SK-N-SH treated with all-trans-retinoic acid at 6 μM for 48 hours (cell line): ENCODE data around the gene CD46.
"Not testable (repeated sequence)": the region's sequence is repeated elsewhere in the genome, so short reads cannot be mapped to it uniquely, and the experiment has no call there.

Experiments
- ATAC-seq: fragments of 200-7000 bp; cut with Tn5 transposase; 3 replicates; pipeline ENCODE4 v1.9.1; 2020; ENCODE audit warnings: mild to moderate bottlenecking, moderate library complexity
- ARNTL ChIP-seq: fragments of 450-650 bp; formaldehyde crosslinking; IDR thresholded peaks from 2 replicates; pipeline ENCODE4 v1.5.0; 2020; ENCODE audit warnings: low read depth, mild to moderate bottlenecking, moderate library complexity, borderline replicate concordance
- CREB5 ChIP-seq: fragments of 250-450 bp; sonication (Bioruptor Pico); IDR thresholded peaks from 2 replicates; pipeline ENCODE4 v1.5.1; 2020; ENCODE audit warnings: low read depth, mild to moderate bottlenecking, moderate library complexity
- CSRNP3 ChIP-seq: fragments of 250-450 bp; sonication (Bioruptor Pico); IDR thresholded peaks from 2 replicates; pipeline ENCODE4 v1.5.1; 2021; ENCODE audit warnings: mild to moderate bottlenecking, moderate library complexity
- ESRRG ChIP-seq: fragments of 250-450 bp; sonication (Bioruptor Pico); IDR thresholded peaks from 2 replicates; pipeline ENCODE4 v1.6.1; 2021; ENCODE audit warnings: mild to moderate bottlenecking
- GLIS3 ChIP-seq: fragments of 250-450 bp; sonication (Bioruptor Pico); IDR thresholded peaks from 2 replicates; pipeline ENCODE4 v1.5.0; 2020; ENCODE audit warnings: mild to moderate bottlenecking, moderate library complexity
- RARB ChIP-seq: fragments of 250-450 bp; sonication (Bioruptor Pico); IDR thresholded peaks from 2 replicates; pipeline ENCODE4 v1.8.0; 2021; ENCODE audit warnings: mild to moderate bottlenecking, moderate library complexity
- SNAI2 ChIP-seq: fragments of 250-450 bp; sonication (Bioruptor Pico); IDR thresholded peaks from 2 replicates; pipeline ENCODE4 v1.5.0; 2020; ENCODE audit warnings: mild to moderate bottlenecking, moderate library complexity
- TCF4 ChIP-seq: fragments of 250-450 bp; sonication (Bioruptor Pico); IDR thresholded peaks from 2 replicates; pipeline ENCODE4 v1.8.0; 2021; ENCODE audit warnings: mild to moderate bottlenecking, moderate library complexity, borderline replicate concordance
- ZC3H10 ChIP-seq: fragments of 250-450 bp; sonication (Bioruptor Pico); IDR thresholded peaks from 2 replicates; pipeline ENCODE4 v1.5.1; 2021; ENCODE audit warnings: mild to moderate bottlenecking, moderate library complexity
- ZFP3 ChIP-seq: fragments of 250-450 bp; sonication (Bioruptor Pico); IDR thresholded peaks from 2 replicates; pipeline ENCODE4 v1.5.0; 2020; ENCODE audit warnings: mild to moderate bottlenecking, moderate library complexity
- ZFP30 ChIP-seq: fragments of 450-650 bp; formaldehyde crosslinking; IDR thresholded peaks from 2 replicates; pipeline ENCODE4 v1.5.0; 2022; ENCODE audit warnings: mild to moderate bottlenecking, moderate library complexity
- ZNF565 ChIP-seq: fragments of 450-650 bp; formaldehyde crosslinking; conservative IDR thresholded peaks from 2 replicates; pipeline ENCODE4 v1.5.0; 2020; ENCODE audit warnings: low read depth, mild to moderate bottlenecking, moderate library complexity
- ZNF70 ChIP-seq: fragments of 450-650 bp; formaldehyde crosslinking; IDR thresholded peaks from 2 replicates; pipeline ENCODE4 v1.5.0; 2020; ENCODE audit warnings: mild to moderate bottlenecking, moderate library complexity
- TF ChIP-seq, protein P1 (sequence below): fragments of 250-450 bp; sonication (Bioruptor Pico); IDR thresholded peaks from 2 replicates; pipeline ENCODE4 v1.8.0; 2021; ENCODE audit warnings: low read depth, mild to moderate bottlenecking, moderate library complexity, borderline replicate concordance
- TF ChIP-seq, protein P2 (sequence below): fragments of 250-450 bp; sonication (Bioruptor Pico); IDR thresholded peaks from 2 replicates; pipeline ENCODE4 v1.5.0; 2020; ENCODE audit warnings: mild to moderate bottlenecking, moderate library complexity

CD46 gene

DNA sequence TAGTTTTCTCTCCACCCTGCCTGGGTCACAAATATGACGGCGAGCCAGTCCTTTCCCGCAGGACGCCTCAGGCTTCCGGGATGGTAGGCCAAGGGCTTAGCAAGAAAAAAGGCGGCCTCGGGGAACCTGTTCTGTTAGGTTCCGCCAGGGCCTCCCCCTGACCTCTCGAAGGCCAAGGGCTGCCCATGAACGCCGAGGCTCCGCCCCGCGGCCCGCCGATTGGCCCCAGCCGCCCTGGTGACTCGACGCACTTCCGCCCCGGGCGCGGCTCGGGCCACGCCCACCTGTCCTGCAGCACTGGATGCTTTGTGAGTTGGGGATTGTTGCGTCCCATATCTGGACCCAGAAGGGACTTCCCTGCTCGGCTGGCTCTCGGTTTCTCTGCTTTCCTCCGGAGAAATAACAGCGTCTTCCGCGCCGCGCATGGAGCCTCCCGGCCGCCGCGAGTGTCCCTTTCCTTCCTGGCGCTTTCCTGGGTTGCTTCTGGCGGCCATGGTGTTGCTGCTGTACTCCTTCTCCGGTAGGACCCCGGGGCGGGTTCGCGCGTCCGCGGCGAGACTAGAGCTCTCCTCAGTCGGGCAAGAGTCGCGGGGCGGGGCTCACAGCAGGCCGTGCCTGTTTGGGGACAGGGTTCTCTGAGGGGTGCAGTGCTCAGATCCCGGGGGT, at the start of gene CD46:
Gene CD46 (plus strand): TSS at position 265 of the 666 bp plus-strand sequence. CDS start 159 bp downstream, at position 424.
- peak; percentile 99 for ATAC-seq
- TF ChIP-seq GLIS3, result no peak
- TF ChIP-seq ZFP30 (CRISPR knock-in tag), result no peak
- TF ChIP-seq, protein P1, sequence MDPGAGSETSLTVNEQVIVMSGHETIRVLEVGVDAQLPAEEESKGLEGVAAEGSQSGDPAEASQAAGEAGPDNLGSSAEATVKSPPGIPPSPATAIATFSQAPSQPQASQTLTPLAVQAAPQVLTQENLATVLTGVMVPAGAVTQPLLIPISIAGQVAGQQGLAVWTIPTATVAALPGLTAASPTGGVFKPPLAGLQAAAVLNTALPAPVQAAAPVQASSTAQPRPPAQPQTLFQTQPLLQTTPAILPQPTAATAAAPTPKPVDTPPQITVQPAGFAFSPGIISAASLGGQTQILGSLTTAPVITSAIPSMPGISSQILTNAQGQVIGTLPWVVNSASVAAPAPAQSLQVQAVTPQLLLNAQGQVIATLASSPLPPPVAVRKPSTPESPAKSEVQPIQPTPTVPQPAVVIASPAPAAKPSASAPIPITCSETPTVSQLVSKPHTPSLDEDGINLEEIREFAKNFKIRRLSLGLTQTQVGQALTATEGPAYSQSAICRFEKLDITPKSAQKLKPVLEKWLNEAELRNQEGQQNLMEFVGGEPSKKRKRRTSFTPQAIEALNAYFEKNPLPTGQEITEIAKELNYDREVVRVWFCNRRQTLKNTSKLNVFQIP (CRISPR knock-in tag), result peak; percentile 6; the same call in 1 of the 2 replicates

GRCh38 chr1:207702317-207702716, 49.5 kb upstream of the CD46 start:
- ATAC-seq, result no peak
- TF ChIP-seq GLIS3 (no peak), ZFP3 (CRISPR knock-in tag) (no peak), CSRNP3 (no peak), RARB (CRISPR knock-in tag) (no peak)

GRCh38 chr1:207703712-207704111, 48.1 kb upstream of the CD46 start:
- no peak for TF ChIP-seq GLIS3
- TF ChIP-seq ARNTL, result no peak
- TF ChIP-seq TCF4 (CRISPR knock-in tag), result no peak
- TF ChIP-seq SNAI2 (CRISPR knock-in tag), result no peak
- TF ChIP-seq ESRRG (CRISPR knock-in tag), result no peak
- ATAC-seq, result no peak

GRCh38 chr1:207708004-207708403, 43.9 kb upstream of the CD46 start:
- ATAC-seq, result not testable (repeated sequence)

DNA sequence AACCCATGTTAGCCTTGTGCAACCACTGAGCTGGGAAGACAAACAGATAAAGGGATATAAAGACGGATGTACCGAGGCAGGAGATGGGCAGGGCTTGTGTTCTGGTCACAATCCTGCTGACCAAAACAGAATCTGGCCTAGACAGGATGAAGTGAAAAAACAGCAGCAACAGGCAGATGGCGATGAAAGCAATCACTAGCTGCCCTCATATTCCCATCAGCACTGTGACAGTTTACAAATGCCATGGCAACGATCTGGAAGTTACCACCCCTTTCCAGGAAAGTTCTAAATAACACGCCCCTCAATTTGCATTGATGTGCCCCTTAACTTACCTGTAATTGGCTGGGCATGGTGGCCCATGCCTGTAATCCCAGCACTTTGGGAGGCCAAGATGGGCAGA, 40.6 kb upstream of the CD46 start:
- ATAC-seq, result peak; percentile 64
- TF ChIP-seq, protein P2, sequence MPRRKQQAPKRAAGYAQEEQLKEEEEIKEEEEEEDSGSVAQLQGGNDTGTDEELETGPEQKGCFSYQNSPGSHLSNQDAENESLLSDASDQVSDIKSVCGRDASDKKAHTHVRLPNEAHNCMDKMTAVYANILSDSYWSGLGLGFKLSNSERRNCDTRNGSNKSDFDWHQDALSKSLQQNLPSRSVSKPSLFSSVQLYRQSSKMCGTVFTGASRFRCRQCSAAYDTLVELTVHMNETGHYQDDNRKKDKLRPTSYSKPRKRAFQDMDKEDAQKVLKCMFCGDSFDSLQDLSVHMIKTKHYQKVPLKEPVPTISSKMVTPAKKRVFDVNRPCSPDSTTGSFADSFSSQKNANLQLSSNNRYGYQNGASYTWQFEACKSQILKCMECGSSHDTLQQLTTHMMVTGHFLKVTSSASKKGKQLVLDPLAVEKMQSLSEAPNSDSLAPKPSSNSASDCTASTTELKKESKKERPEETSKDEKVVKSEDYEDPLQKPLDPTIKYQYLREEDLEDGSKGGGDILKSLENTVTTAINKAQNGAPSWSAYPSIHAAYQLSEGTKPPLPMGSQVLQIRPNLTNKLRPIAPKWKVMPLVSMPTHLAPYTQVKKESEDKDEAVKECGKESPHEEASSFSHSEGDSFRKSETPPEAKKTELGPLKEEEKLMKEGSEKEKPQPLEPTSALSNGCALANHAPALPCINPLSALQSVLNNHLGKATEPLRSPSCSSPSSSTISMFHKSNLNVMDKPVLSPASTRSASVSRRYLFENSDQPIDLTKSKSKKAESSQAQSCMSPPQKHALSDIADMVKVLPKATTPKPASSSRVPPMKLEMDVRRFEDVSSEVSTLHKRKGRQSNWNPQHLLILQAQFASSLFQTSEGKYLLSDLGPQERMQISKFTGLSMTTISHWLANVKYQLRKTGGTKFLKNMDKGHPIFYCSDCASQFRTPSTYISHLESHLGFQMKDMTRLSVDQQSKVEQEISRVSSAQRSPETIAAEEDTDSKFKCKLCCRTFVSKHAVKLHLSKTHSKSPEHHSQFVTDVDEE (CRISPR knock-in tag), result no peak
- TF ChIP-seq, protein P1 (CRISPR knock-in tag), result no peak
- TF ChIP-seq TCF4 (CRISPR knock-in tag), result no peak
- no peak for TF ChIP-seq ZNF70 (CRISPR knock-in tag)
- no peak for TF ChIP-seq ZC3H10 (CRISPR knock-in tag)
- no peak for TF ChIP-seq ZNF565 (CRISPR knock-in tag)
- TF ChIP-seq RARB (CRISPR knock-in tag), result no peak
- TF ChIP-seq CREB5 (CRISPR knock-in tag), result no peak
- TF ChIP-seq CSRNP3, result no peak

- not testable (repeated sequence) for ATAC-seq
Measured at GRCh38 chr1:207712701-207713100, 39.2 kb upstream of the CD46 start.
